ENCODE data around the gene C2orf76.

C2orf76 gene

DNA sequence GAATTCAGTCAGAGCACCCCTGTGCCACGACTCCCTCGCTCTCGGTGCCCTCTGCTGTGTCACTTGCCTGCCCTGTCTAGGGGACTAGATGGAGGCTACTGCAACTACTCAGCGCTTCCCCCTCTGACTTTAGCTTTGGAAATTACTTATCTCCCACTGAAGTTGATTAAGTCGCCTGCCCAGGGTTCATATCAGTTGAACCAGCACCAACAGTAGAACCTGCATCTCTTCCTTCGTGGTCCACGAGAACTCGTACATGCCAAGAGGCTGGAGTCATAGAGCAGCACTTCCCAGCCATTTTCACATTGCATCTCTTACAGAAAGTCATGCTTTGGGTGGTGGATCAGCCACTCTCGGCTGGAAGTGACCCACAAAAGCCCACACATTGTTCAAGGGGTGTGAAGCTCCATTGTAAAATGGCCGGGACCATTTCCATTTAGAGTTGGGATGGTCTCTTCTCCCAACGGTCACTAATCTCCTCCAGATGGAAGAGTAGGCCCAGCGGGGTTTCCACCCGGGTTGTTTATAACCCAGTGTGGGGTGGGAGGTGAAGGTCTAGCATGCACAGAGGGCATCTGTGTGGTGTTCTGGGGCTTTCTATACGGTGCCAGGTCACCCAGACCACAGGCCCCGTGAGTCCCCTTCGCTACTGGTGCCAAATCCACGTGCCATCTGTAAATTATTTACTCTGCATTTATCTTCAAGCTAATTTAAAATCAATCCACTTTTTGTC, 105.0 kb downstream of the C2orf76 start:
- no peak for DNase-seq

- peak; percentile 51 for DNase-seq
These were observed 105.8 kb downstream of the C2orf76 start for GRCh38 chr2:119260646-119261492.

GRCh38 chr2:119259296-119259860, 107.3 kb downstream of the C2orf76 start:
- DNase-seq = no peak

DNA sequence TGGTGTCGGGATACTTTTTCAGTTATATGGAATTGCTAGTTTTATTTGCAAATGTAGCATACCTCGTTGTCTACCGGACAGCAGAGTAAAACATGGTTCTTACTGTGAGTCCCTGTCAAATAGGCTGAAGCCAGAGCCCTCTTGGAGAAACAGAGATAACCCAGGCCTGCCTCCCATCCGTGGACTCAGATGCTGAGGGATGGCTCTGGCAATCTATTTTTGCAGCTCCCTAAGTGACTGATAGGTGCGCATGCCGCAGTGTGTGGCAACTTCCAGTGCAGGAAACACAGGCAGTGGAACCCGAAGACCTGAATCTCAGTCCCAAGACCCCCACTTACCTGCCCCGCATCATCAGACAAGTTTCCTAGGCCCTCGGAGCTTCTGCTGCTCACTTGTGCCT, 109.4 kb downstream of the C2orf76 start:
- DNase-seq = no peak

GRCh38 chr2:119256582-119256921, 110.1 kb downstream of the C2orf76 start:
- DNase-seq = no peak

GRCh38 chr2:119255760-119256581, 110.7 kb downstream of the C2orf76 start:
- DNase-seq = no peak

DNA sequence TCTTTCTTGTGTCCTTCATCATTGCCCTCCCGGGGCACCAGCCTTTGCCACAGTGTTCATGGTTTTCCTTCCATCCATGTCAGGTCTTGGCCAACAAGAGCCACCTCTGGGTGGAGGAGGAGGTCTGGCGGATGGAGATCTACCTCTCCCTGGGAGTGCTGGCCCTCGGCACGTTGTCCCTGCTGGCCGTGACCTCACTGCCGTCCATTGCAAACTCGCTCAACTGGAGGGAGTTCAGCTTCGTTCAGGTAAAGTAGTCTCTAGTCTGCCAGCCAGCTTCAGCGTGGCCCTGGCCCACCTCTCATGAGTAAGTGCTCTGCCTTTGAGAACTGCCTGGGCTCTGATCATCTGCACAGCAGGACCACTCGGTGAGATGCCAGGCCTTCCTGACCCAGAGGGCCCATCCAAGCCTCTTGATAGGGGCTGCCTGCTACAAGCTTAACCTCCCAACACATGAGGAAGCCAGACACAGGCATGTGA, 112.0 kb downstream of the C2orf76 start:
- DNase-seq = no peak

GRCh38 chr2:119253760-119254600, 112.7 kb downstream of the C2orf76 start:
- DNase-seq = no peak

GRCh38 chr2:119253114-119253702, 113.4 kb downstream of the C2orf76 start:
- no peak for DNase-seq

Measured in left hindlimb (tissue), 1 donor.